Progenitor cell of endocrine pancreas (in vitro differentiated cells): Measurements from ENCODE around the gene PPP1R16B. TPM values are rescaled to one million over a fixed set of nuclear protein-coding genes. Genes with fewer than 3 reads are reported as not detected.

Source experiments
- DNase-seq: peaks from one replicate; pipeline ENCODE4 v3.0.0; 2021; ENCODE audit warnings: low spot score; ENCODE audit not compliant: unreplicated experiment
- H3K27ac Mint-ChIP-seq: 2 replicates; pipeline ENCODE4 v1.8.0; 2021; ENCODE audit warnings: mild to moderate bottlenecking, moderate library complexity, mixed read lengths
- H3K27me3 Mint-ChIP-seq: 2 replicates; pipeline ENCODE4 v1.8.0; 2021; ENCODE audit warnings: mixed read lengths
- H3K36me3 Mint-ChIP-seq: 2 replicates; pipeline ENCODE4 v1.8.0; 2022; ENCODE audit warnings: mixed read lengths; ENCODE audit not compliant: insufficient read depth
- H3K4me1 Mint-ChIP-seq: 2 replicates; pipeline ENCODE4 v1.8.0; 2021; ENCODE audit warnings: low read depth, mixed read lengths
- H3K4me3 Mint-ChIP-seq: 2 replicates; pipeline ENCODE4 v1.8.0; 2021; ENCODE audit warnings: low read depth, mild to moderate bottlenecking, moderate library complexity, mixed read lengths
- H3K9me3 Mint-ChIP-seq: 2 replicates; pipeline ENCODE4 v1.8.0; 2021; ENCODE audit warnings: low read depth, mixed read lengths
- total RNA-seq: library from RNA; stranded (reverse); gene quantifications from 2 replicates; pipeline ENCODE4 v1.2.1, GENCODE V29; 2021
- TF ChIP-seq, protein P1 (sequence below): fragments of 200-600 bp; sonication (generic); IDR thresholded peaks from one replicate; pipeline ENCODE4 v1.5.0; 2021; ENCODE audit warnings: antibody characterized with exemption, mild to moderate bottlenecking; ENCODE audit not compliant: unreplicated experiment

Gene PPP1R16B
- total RNA-seq, 1 donor from 2014 or later, result not detected

GRCh38 chr20:38885357-38885756 lies 79.9 kb downstream of the PPP1R16B start:
- H3K27ac Mint-ChIP-seq, result no peak overlapping the region
- TF ChIP-seq, protein P1, sequence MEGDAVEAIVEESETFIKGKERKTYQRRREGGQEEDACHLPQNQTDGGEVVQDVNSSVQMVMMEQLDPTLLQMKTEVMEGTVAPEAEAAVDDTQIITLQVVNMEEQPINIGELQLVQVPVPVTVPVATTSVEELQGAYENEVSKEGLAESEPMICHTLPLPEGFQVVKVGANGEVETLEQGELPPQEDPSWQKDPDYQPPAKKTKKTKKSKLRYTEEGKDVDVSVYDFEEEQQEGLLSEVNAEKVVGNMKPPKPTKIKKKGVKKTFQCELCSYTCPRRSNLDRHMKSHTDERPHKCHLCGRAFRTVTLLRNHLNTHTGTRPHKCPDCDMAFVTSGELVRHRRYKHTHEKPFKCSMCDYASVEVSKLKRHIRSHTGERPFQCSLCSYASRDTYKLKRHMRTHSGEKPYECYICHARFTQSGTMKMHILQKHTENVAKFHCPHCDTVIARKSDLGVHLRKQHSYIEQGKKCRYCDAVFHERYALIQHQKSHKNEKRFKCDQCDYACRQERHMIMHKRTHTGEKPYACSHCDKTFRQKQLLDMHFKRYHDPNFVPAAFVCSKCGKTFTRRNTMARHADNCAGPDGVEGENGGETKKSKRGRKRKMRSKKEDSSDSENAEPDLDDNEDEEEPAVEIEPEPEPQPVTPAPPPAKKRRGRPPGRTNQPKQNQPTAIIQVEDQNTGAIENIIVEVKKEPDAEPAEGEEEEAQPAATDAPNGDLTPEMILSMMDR, result no peak
- H3K27me3 Mint-ChIP-seq, result peaks cover 18% of the 10 kb centered on the region
- H3K36me3 Mint-ChIP-seq, result no peaks in the 10 kb centered on the region
- no peak overlapping the region for H3K4me3 Mint-ChIP-seq
- H3K4me1 Mint-ChIP-seq, result no peaks in the 10 kb centered on the region
- no peak for DNase-seq
- no peaks in the 10 kb centered on the region for H3K9me3 Mint-ChIP-seq

GRCh38 chr20:38888059-38888831 lies 82.7 kb downstream of the PPP1R16B start:
- H3K4me3 Mint-ChIP-seq, result no peak overlapping the region
- H3K27ac Mint-ChIP-seq, result no peak overlapping the region
- TF ChIP-seq, protein P1, result no peak
- no peaks in the 10 kb centered on the region for H3K9me3 Mint-ChIP-seq
- no peaks in the 10 kb centered on the region for H3K36me3 Mint-ChIP-seq
- no peaks in the 10 kb centered on the region for H3K4me1 Mint-ChIP-seq
- peaks cover 11% of the 10 kb centered on the region for H3K27me3 Mint-ChIP-seq
- DNase-seq, result no peak

- no peaks in the 10 kb centered on the region for H3K36me3 Mint-ChIP-seq
- H3K4me1 Mint-ChIP-seq, result no peaks in the 10 kb centered on the region
- TF ChIP-seq, protein P1, result no peak
- no peaks in the 10 kb centered on the region for H3K9me3 Mint-ChIP-seq
- no peak for DNase-seq
- no peak overlapping the region for H3K27ac Mint-ChIP-seq
- H3K27me3 Mint-ChIP-seq, result peaks cover 12% of the 10 kb centered on the region
- H3K4me3 Mint-ChIP-seq, result no peak overlapping the region
Measured at GRCh38 chr20:38889050-38889449, 83.6 kb downstream of the PPP1R16B start.

DNA sequence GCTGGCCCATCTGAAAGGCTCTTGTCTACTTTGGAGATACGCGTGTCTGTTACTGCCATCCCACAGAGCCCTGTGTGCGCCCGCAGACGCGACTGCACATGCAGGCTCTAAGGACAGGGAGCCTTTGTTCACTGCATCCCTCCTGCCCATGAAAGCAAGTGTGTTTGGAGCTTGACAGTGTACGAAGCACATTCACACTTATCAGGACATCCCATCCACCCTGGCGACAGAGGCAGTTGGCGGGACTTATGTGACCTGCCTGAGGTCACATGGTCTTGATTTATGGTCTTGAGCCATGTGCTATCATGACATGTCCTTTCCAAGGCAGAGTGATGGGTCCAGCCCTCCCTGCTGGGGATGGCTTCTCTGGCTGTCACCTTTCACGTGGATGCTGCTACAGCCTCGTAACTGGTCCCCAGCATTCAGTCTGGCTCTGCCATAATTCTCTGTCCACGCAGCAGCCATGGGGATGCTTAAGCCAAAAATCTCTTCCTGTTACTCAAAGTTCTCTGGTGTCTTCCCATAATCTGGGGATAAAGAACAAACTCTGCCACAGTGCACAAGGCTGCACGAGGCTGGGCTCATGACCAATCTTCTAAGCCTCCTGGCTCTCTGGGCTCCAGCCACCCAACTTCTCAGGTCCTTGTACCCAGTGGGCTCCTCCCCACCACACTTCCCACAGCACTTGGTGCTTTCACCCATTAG lies 84.4 kb downstream of the PPP1R16B start:
- H3K4me3 Mint-ChIP-seq, result no peak overlapping the region
- peaks cover 1% of the 10 kb centered on the region for H3K4me1 Mint-ChIP-seq
- H3K36me3 Mint-ChIP-seq, result no peaks in the 10 kb centered on the region
- H3K9me3 Mint-ChIP-seq, result no peaks in the 10 kb centered on the region
- no peak for DNase-seq
- H3K27me3 Mint-ChIP-seq, result peaks cover 20% of the 10 kb centered on the region
- no peak overlapping the region for H3K27ac Mint-ChIP-seq
- TF ChIP-seq, protein P1, result no peak

DNA sequence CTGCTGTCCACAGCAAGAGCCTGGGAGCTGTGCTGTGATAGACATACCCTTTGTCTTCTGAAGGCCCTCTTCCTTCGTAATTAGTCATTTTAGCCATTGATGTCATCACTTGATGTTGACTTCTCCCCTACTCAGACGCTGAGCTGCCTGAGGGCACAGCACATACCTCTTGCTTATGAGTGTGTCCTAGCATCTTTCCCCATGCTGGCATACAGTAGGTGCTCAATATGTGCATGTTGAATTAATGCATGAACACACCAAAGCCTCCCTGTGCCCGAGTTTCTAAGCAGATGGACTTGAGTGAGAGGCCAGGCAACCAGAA lies 85.0 kb downstream of the PPP1R16B start:
- Mint-ChIP-seq H3K9me3 (no peaks in the 10 kb centered on the region), H3K4me1 (peaks cover 1% of the 10 kb centered on the region), H3K27ac (no peak overlapping the region), H3K27me3 (peaks cover 26% of the 10 kb centered on the region), H3K4me3 (no peak overlapping the region), H3K36me3 (no peaks in the 10 kb centered on the region)
- DNase-seq, result no peak
- TF ChIP-seq, protein P1, result no peak
